Left ventricle myocardium inferior (tissue), 1 donor: ENCODE data around the gene RCCD1. TPM values are rescaled to one million over a fixed set of nuclear protein-coding genes. Genes with fewer than 3 reads are reported as not detected.
A peak's percentile ranks its signal among the peaks of the same experiment; 100 is the strongest.

Experiments
- DNase-seq: peaks from one replicate; pipeline ENCODE4 v3.0.0-alpha.2; 2020
- H3K27ac ChIP-seq: fragments of 200-600 bp; replicated peaks from 2 replicates; pipeline ENCODE4 v1.8.0; 2021
- H3K27me3 ChIP-seq: fragments of 200-600 bp; 2 replicates; pipeline ENCODE4 v1.8.0; 2021; ENCODE audit warnings: low read depth
- H3K36me3 ChIP-seq: fragments of 200-600 bp; 2 replicates; pipeline ENCODE4 v1.8.0; 2021
- H3K4me1 ChIP-seq: fragments of 200-600 bp; 2 replicates; pipeline ENCODE4 v1.8.0; 2021
- H3K4me3 ChIP-seq: fragments of 200-600 bp; 2 replicates; pipeline ENCODE4 v1.8.0; 2021; ENCODE audit warnings: mild to moderate bottlenecking, moderate library complexity
- H3K9me3 ChIP-seq: fragments of 200-600 bp; replicated peaks from 2 replicates; pipeline ENCODE4 v1.8.0; 2021
- CTCF ChIP-seq: fragments of 200-600 bp; IDR thresholded peaks from 2 replicates; pipeline ENCODE4 v1.8.0; 2021; ENCODE audit warnings: antibody characterized with exemption, mild to moderate bottlenecking, borderline replicate concordance
- intact Hi-C: fragments of 100-400 bp; cut with micrococcal nuclease; formaldehyde crosslinking; loops from one replicate; pipeline ENCODE4 v1.11.0; 2022
- total RNA-seq: library from RNA; stranded (reverse); fragmentation: NEBNext Ultra II Directional; extraction: Animal tissue kit (Norgen Biotek cat#: 25700); gene quantifications from one replicate; pipeline ENCODE4 v1.2.1, GENCODE V29; 2021
- donor health status: DM: no; HTN: yes; CAD: no; lungs with severe emphysema.

The RCCD1 gene
- total RNA-seq, 1 donor from 2014 or later, result 10.9 TPM

GRCh38 chr15:90911906-90912769 is 42.5 kb upstream of the RCCD1 start:
- no peak for TF ChIP-seq CTCF
- no peaks in the 10 kb centered on the region for H3K9me3 ChIP-seq
- peaks cover 58% of the 10 kb centered on the region for H3K4me1 ChIP-seq
- intact Hi-C loops, result no loop called here
- H3K36me3 ChIP-seq, result peaks cover 93% of the 10 kb centered on the region
- DNase-seq, result no peak
- H3K27ac ChIP-seq, result no peak overlapping the region
- H3K27me3 ChIP-seq, result no peaks in the 10 kb centered on the region
- no peak overlapping the region for H3K4me3 ChIP-seq

GRCh38 chr15:90912770-90913075 is 42.0 kb upstream of the RCCD1 start:
- no peak for DNase-seq
- no peak overlapping the region for H3K4me3 ChIP-seq
- H3K9me3 ChIP-seq, result no peaks in the 10 kb centered on the region
- TF ChIP-seq CTCF, result no peak
- H3K27ac ChIP-seq, result no peak overlapping the region
- H3K36me3 ChIP-seq, result peaks cover 93% of the 10 kb centered on the region
- peaks cover 58% of the 10 kb centered on the region for H3K4me1 ChIP-seq
- intact Hi-C loops, result no loop called here
- no peaks in the 10 kb centered on the region for H3K27me3 ChIP-seq

DNA sequence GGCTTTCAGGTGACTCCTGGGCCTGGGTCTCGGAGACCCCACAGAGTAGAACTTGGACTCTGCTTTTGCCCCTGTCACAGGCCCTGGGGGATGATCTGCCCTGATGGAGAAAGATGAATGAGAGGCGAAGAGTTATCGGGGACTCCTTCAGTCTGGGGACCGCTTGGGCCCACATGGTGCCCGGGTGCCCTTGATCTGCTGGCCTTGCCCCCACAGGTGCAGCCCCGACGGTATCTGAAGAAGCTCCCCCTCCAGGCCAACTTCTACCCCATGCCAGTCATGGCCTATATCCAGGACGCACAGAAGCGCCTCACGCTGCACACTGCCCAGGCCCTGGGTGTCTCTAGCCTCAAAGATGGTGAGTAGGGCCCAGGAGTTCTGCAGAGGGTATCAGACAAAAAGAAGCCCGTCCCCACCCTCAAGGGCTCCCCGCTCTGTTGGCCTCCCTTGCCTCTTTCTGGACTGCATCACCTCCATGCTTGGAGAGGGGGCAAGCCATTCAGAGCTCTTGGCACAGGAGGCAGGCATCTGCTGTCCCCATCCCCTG is 41.2 kb upstream of the RCCD1 start:
- intact Hi-C loops, result no loop called here
- TF ChIP-seq CTCF, result no peak
- peaks cover 58% of the 10 kb centered on the region for H3K4me1 ChIP-seq
- H3K27ac ChIP-seq, result peak overlapping the region; percentile 91
- peaks cover 98% of the 10 kb centered on the region for H3K36me3 ChIP-seq
- no peaks in the 10 kb centered on the region for H3K9me3 ChIP-seq
- no peak for DNase-seq
- H3K4me3 ChIP-seq, result no peak overlapping the region
- H3K27me3 ChIP-seq, result no peaks in the 10 kb centered on the region

DNA sequence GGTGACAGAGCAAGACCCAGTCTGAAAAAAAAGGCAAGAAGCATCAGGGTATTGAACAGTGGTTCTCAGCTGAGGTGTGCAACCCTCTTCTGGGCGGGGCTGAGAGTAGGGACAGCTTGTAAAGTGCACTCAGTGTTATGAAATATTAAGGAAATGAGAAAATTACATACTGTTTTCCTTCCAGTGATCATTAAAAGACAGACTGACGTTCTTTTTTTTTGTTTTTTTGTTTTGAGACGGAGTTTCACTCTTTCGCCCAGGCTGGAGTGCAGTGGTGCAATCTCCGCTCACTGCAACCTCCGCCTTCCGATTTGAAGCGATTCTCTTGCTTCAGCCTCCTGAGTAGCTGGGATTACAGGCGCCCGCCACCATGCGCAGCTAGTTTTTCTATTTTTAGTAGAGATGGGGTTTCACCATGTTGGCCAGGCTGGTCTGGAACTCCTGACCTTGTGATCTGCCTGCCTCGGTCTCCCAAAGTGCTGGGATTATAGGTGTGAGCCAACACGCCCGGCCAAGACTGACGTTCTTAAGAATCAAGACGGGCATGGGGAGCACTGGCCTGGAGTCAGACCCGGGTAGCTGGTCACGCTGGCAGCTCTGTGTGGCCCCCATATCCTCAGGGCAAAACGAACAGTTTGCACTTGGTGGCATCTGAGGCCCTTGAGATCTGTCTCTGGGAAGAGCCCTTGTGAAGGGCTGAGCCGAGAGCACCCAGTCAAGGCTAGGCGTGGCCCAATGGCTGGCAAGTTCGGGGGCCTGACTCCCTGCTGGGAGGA is 40.2 kb upstream of the RCCD1 start:
- Histone ChIP-seq H3K4me3 (no peak overlapping the region), H3K36me3 (peaks cover 98% of the 10 kb centered on the region), H3K4me1 (peaks cover 56% of the 10 kb centered on the region), H3K27me3 (no peaks in the 10 kb centered on the region), H3K9me3 (no peaks in the 10 kb centered on the region), H3K27ac (peak overlapping the region; percentile 91)
- no peak for TF ChIP-seq CTCF
- DNase-seq, result no peak
- intact Hi-C loops, result no loop called here

GRCh38 chr15:90915216-90915807 is 39.4 kb upstream of the RCCD1 start:
- Histone ChIP-seq H3K36me3 (peaks cover 98% of the 10 kb centered on the region), H3K27ac (peak overlapping the region; percentile 91), H3K4me3 (peak overlapping the region; percentile 57), H3K9me3 (no peaks in the 10 kb centered on the region), H3K4me1 (peaks cover 57% of the 10 kb centered on the region), H3K27me3 (no peaks in the 10 kb centered on the region)
- intact Hi-C loops, result no loop called here
- DNase-seq, result no peak
- no peak for TF ChIP-seq CTCF
